Endometrial microvascular endothelial cells (primary cell): ENCODE data around the gene KIF6. TPM values are rescaled to one million over a fixed set of nuclear protein-coding genes. Genes with fewer than 3 reads are reported as not detected.
"Not testable (repeated sequence)": the region's sequence is repeated elsewhere in the genome, so short reads cannot be mapped to it uniquely, and the experiment has no call there.

Experiments
- in situ Hi-C: cut with HindIII; loops from 2 replicates; pipeline ENCODE4 v1.10.0; 2017; ENCODE audit warnings: low sequenced_read_pairs, low pct_unique_long_range_greater_than_20kb; ENCODE audit errors: inconsistent ontology term
- total RNA-seq: library from RNA; depleted of rRNA; stranded (reverse); fragments of >200 nt; gene quantifications from one replicate; pipeline ENCODE4 v1.2.3, GENCODE V29; 2015; ENCODE audit errors: inconsistent ontology term

Gene KIF6
- total RNA-seq, 1 donor from 2014 or later: not detected

- in situ Hi-C loops: no loop called here
These were observed 201.2 kb downstream of the KIF6 start for GRCh38 chr6:39524007-39524406.

GRCh38 chr6:39521958-39522357, 203.2 kb downstream of the KIF6 start:
- in situ Hi-C loops: no loop called here

- in situ Hi-C loops: no loop called here
These were observed 204.3 kb downstream of the KIF6 start for GRCh38 chr6:39520916-39521315.

GRCh38 chr6:39520411-39520810, 204.8 kb downstream of the KIF6 start:
- in situ Hi-C loops: no loop called here

GRCh38 chr6:39518221-39518620, 207.0 kb downstream of the KIF6 start:
- in situ Hi-C loops: no loop called here

GRCh38 chr6:39517756-39518155, 207.5 kb downstream of the KIF6 start:
- in situ Hi-C loops: no loop called here

GRCh38 chr6:39516471-39516870, 208.7 kb downstream of the KIF6 start:
- in situ Hi-C loops: no loop called here

GRCh38 chr6:39515471-39515870, 209.7 kb downstream of the KIF6 start:
- in situ Hi-C loops: no loop called here

- in situ Hi-C loops: no loop called here
These were observed 210.2 kb downstream of the KIF6 start for GRCh38 chr6:39515006-39515405.

GRCh38 chr6:39509831-39510230, 215.4 kb downstream of the KIF6 start:
- in situ Hi-C loops: not testable (repeated sequence)

- in situ Hi-C loops: no loop called here
These were observed 216.7 kb downstream of the KIF6 start for GRCh38 chr6:39508515-39508914.

GRCh38 chr6:39507331-39507998, 217.7 kb downstream of the KIF6 start:
- in situ Hi-C loops: no loop called here

- in situ Hi-C loops: not testable (repeated sequence)
These were observed 222.7 kb downstream of the KIF6 start for GRCh38 chr6:39502362-39502955.

- in situ Hi-C loops: no loop called here
These were observed 226.2 kb downstream of the KIF6 start for GRCh38 chr6:39499053-39499452.

- in situ Hi-C loops: no loop called here
These were observed 227.1 kb downstream of the KIF6 start for GRCh38 chr6:39498096-39498495.

GRCh38 chr6:39496915-39497314, 228.3 kb downstream of the KIF6 start:
- in situ Hi-C loops: no loop called here

GRCh38 chr6:39496456-39496855, 228.8 kb downstream of the KIF6 start:
- in situ Hi-C loops: no loop called here

- in situ Hi-C loops: no loop called here
These were observed 229.6 kb downstream of the KIF6 start for GRCh38 chr6:39495640-39496039.

GRCh38 chr6:39494998-39495397, 230.2 kb downstream of the KIF6 start:
- in situ Hi-C loops: no loop called here

- in situ Hi-C loops: no loop called here
These were observed 231.4 kb downstream of the KIF6 start for GRCh38 chr6:39493777-39494176.

GRCh38 chr6:39493174-39493573, 232.0 kb downstream of the KIF6 start:
- in situ Hi-C loops: no loop called here
